H9 (cell line): ENCODE measurements around the gene KCNJ16. TPM values are rescaled to one million over a fixed set of nuclear protein-coding genes. Genes with fewer than 3 reads are reported as not detected.

Experiments
- DNase-seq: peaks from one replicate; pipeline ENCODE4 v3.0.0-alpha.2; 2017
- H2AFZ ChIP-seq: one replicate; pipeline ENCODE4 v1.6.1; 2013; ENCODE audit warnings: mild to moderate bottlenecking, low read length, control low read depth, moderate library complexity
- H2AK5ac ChIP-seq: 2 replicates; pipeline ENCODE4 v1.6.1; 2013; ENCODE audit warnings: low read length, control low read depth, mixed read lengths; ENCODE audit not compliant: insufficient read length
- H2BK120ac ChIP-seq: one replicate; pipeline ENCODE4 v1.6.1; 2013; ENCODE audit warnings: low read depth, mild to moderate bottlenecking, low read length, control low read depth, inconsistent platforms; ENCODE audit not compliant: poor library complexity, severe bottlenecking
- H2BK12ac ChIP-seq: 2 replicates; pipeline ENCODE4 v1.6.1; 2013; ENCODE audit warnings: low read length, control low read depth, mixed read lengths, low read depth; ENCODE audit not compliant: insufficient read length
- H2BK15ac ChIP-seq: 2 replicates; pipeline ENCODE4 v1.6.1; 2013; ENCODE audit warnings: low read depth, low read length, control low read depth
- H2BK20ac ChIP-seq: one replicate; pipeline ENCODE4 v1.6.1; 2013; ENCODE audit warnings: low read depth, mild to moderate bottlenecking, low read length, control low read depth, inconsistent platforms; ENCODE audit not compliant: poor library complexity, severe bottlenecking
- H2BK5ac ChIP-seq: 2 replicates; pipeline ENCODE4 v1.6.1; 2013; ENCODE audit warnings: low read length, control low read depth, mixed read lengths; ENCODE audit not compliant: insufficient read length
- H3K14ac ChIP-seq: 2 replicates; pipeline ENCODE4 v1.6.1; 2013; ENCODE audit warnings: low read length, control low read depth; ENCODE audit not compliant: insufficient read depth
- H3K18ac ChIP-seq: 2 replicates; pipeline ENCODE4 v1.6.1; 2013; ENCODE audit warnings: low read depth, mild to moderate bottlenecking, mixed read lengths, low read length, control low read depth; ENCODE audit not compliant: insufficient read length
- H3K23ac ChIP-seq: 2 replicates; pipeline ENCODE4 v1.6.1; 2013; ENCODE audit warnings: low read length, control low read depth, mixed read lengths, low read depth; ENCODE audit not compliant: insufficient read length
- H3K23me2 ChIP-seq: 2 replicates; pipeline ENCODE4 v1.6.1; 2013; ENCODE audit warnings: low read depth, mild to moderate bottlenecking, mixed read lengths, low read length, control low read depth; ENCODE audit not compliant: insufficient read length, poor library complexity, severe bottlenecking
- H3K27ac ChIP-seq: 2 replicates; pipeline ENCODE4 v1.5.1; 2013; ENCODE audit warnings: low read length, control low read depth, mixed read lengths, low read depth; ENCODE audit not compliant: insufficient read length
- H3K27me3 ChIP-seq: 2 replicates; pipeline ENCODE4 v1.6.1; 2013; ENCODE audit warnings: low read length, control low read depth, inconsistent platforms; ENCODE audit not compliant: insufficient read depth
- H3K4ac ChIP-seq: 2 replicates; pipeline ENCODE4 v1.6.1; 2013; ENCODE audit warnings: low read depth, mild to moderate bottlenecking, control low read depth, inconsistent platforms, low read length, moderate library complexity
- H3K4me1 ChIP-seq: 2 replicates; pipeline ENCODE4 v1.6.1; 2013; ENCODE audit warnings: low read length, control low read depth, inconsistent platforms; ENCODE audit not compliant: insufficient read depth
- H3K4me2 ChIP-seq: 2 replicates; pipeline ENCODE4 v1.6.1; 2013; ENCODE audit warnings: low read length, control low read depth, mixed read lengths; ENCODE audit not compliant: insufficient read length, insufficient read depth
- H3K56ac ChIP-seq: 2 replicates; pipeline ENCODE4 v1.6.1; 2013; ENCODE audit warnings: low read depth, mild to moderate bottlenecking, mixed read lengths, low read length, control low read depth; ENCODE audit not compliant: insufficient read length
- H3K79me1 ChIP-seq: 2 replicates; pipeline ENCODE4 v1.6.1; 2013; ENCODE audit warnings: low read depth, mild to moderate bottlenecking, moderate library complexity, low read length, control low read depth, inconsistent platforms; ENCODE audit not compliant: insufficient read depth, poor library complexity, severe bottlenecking
- H3K79me2 ChIP-seq: 2 replicates; pipeline ENCODE4 v1.6.1; 2013; ENCODE audit warnings: low read length, control low read depth, inconsistent platforms; ENCODE audit not compliant: insufficient read depth
- H3K9ac ChIP-seq: 2 replicates; pipeline ENCODE4 v1.6.1; 2013; ENCODE audit warnings: low read length, control low read depth, mixed read lengths; ENCODE audit not compliant: insufficient read length; ENCODE audit errors: extremely low read depth
- H3K9me3 ChIP-seq: one replicate; pipeline ENCODE4 v1.6.1; 2013; ENCODE audit warnings: low read depth, low read length, inconsistent platforms; ENCODE audit not compliant: control insufficient read depth
- H3T11ph ChIP-seq: one replicate; pipeline ENCODE4 v1.6.1; 2013; ENCODE audit warnings: mild to moderate bottlenecking, low read length, control low read depth, inconsistent platforms
- H4K20me1 ChIP-seq: one replicate; pipeline ENCODE4 v1.6.1; 2013; ENCODE audit not compliant: control insufficient read depth, insufficient read length, insufficient read depth
- H4K5ac ChIP-seq: 2 replicates; pipeline ENCODE4 v1.6.1; 2013; ENCODE audit warnings: low read depth, mild to moderate bottlenecking, mixed read lengths, low read length, control low read depth; ENCODE audit not compliant: insufficient read length
- H4K8ac ChIP-seq: replicated peaks from 2 replicates; pipeline ENCODE4 v1.6.1; 2013; ENCODE audit warnings: low read length, control low read depth, mixed read lengths, low read depth; ENCODE audit not compliant: insufficient read length
- H4K91ac ChIP-seq: 2 replicates; pipeline ENCODE4 v1.6.1; 2013; ENCODE audit warnings: low read depth, mild to moderate bottlenecking, moderate library complexity, mixed read lengths, low read length, control low read depth; ENCODE audit not compliant: insufficient read length
- H3K27ac Mint-ChIP-seq, 3 experiments: 2 replicates in 2 of 3; 3 replicates in 1 of 3; pipeline ENCODE4 v1.8.0; 2020 to 2021; ENCODE audit warnings: mixed read lengths in 3 of 3, mild to moderate bottlenecking in 1 of 3, moderate library complexity in 1 of 3
- H3K27me3 Mint-ChIP-seq: 2 replicates; pipeline ENCODE4 v1.8.0; 2021; ENCODE audit warnings: low read depth, mild to moderate bottlenecking, moderate library complexity, mixed read lengths
- H3K36me3 Mint-ChIP-seq, 3 experiments: 2 replicates in 2 of 3; 3 replicates in 1 of 3; pipeline ENCODE4 v1.8.0; 2020 to 2021; ENCODE audit warnings: low read depth in 3 of 3, mixed read lengths in 3 of 3; ENCODE audit not compliant: insufficient read depth in 1 of 3
- H3K4me1 Mint-ChIP-seq, 2 experiments: 2 replicates each; pipeline ENCODE4 v1.8.0; 2020; ENCODE audit warnings: mixed read lengths in 2 of 2
- H3K4me3 Mint-ChIP-seq, 2 experiments: 2 replicates in 1 of 2; 3 replicates in 1 of 2; pipeline ENCODE4 v1.8.0; 2020 to 2021; ENCODE audit warnings: mild to moderate bottlenecking in 2 of 2, mixed read lengths in 2 of 2, moderate library complexity in 1 of 2
- H3K9me3 Mint-ChIP-seq, 2 experiments: 2 replicates in 1 of 2; 3 replicates in 1 of 2; pipeline ENCODE4 v1.8.0; 2020; ENCODE audit warnings: mild to moderate bottlenecking in 2 of 2, mixed read lengths in 2 of 2, moderate library complexity in 1 of 2
- WGBS: extraction: QIAGEN DNeasy Blood & Tissue Kit; methylation state at CpG from one replicate; pipeline ENCODE4 v1.1.7; 2013; ENCODE audit warnings: missing lambda C conversion rate, low lambda C conversion rate, mixed read lengths; ENCODE audit not compliant: insufficient read length; ENCODE audit errors: extremely low coverage; 5-methylcytosine and 5-hydroxymethylcytosine counted together
- total RNA-seq: library from RNA; stranded (reverse); gene quantifications from 2 replicates; pipeline ENCODE4 v1.2.1, GENCODE V29; 2021
- TF ChIP-seq, protein P1 (sequence below): fragments of 200-600 bp; sonication (generic); conservative IDR thresholded peaks from 3 replicates; pipeline ENCODE4 v1.8.0; 2021; ENCODE audit warnings: antibody characterized with exemption, mild to moderate bottlenecking

KCNJ16 gene
- total RNA-seq, 1 experiment from 2014 or later, result not detected

DNA sequence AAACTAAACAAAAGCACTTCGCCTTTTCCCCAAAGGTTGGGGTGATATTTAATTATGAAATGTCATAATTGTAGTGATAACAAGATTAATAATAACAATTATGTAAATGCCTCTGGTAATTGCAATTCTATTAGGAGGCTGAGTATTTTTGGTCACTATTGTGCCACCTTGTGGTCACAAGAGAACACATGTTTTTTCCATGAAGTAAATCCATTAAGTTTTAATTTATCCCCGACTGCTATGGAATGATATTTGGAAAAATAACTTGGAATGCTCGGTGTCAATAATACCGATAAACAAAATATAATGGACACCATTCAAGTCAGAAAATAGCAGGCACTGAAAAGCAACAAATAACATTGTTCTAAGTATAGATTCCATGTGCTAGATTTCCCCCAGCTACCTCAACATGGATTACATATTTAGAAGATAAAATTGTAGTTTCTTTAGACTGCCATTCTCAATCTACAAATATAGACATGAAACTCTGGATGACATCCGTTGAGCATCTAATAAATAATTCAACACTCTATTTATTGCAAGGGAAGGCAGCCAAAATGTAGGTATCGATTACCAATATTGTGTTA, 69.3 kb downstream of the KCNJ16 start:
- no peak overlapping the region for H3K4me2 ChIP-seq
- H3K4ac ChIP-seq, result no peak overlapping the region
- H3K79me1 ChIP-seq, result no peaks in the 10 kb centered on the region
- no peak overlapping the region for H3K23ac ChIP-seq
- no peak overlapping the region for H3K14ac ChIP-seq
- no peaks in the 10 kb centered on the region for H3K9me3 ChIP-seq
- H3K27ac ChIP-seq, result no peak overlapping the region
- H4K8ac ChIP-seq, result no peak overlapping the region
- H2BK20ac ChIP-seq, result no peak overlapping the region
- no peaks in the 10 kb centered on the region for H3K9me3 Mint-ChIP-seq
- no peaks in the 10 kb centered on the region for H3K36me3 Mint-ChIP-seq
- H2BK5ac ChIP-seq, result no peak overlapping the region
- H3T11ph ChIP-seq, result no peak overlapping the region
- H2AFZ ChIP-seq, result no peak overlapping the region
- H3K18ac ChIP-seq, result no peak overlapping the region
- H3K27ac Mint-ChIP-seq, result no peak overlapping the region
- no peak overlapping the region for H3K56ac ChIP-seq
- H2BK12ac ChIP-seq, result no peak overlapping the region
- no peak overlapping the region for H4K5ac ChIP-seq
- WGBS, result no CpG with 5 or more reads among the region's 6 CpGs
- no peaks in the 10 kb centered on the region for H3K27me3 Mint-ChIP-seq
- DNase-seq, result no peak
- no peak overlapping the region for H2BK120ac ChIP-seq
- H3K79me2 ChIP-seq, result no peaks in the 10 kb centered on the region
- TF ChIP-seq, protein P1, sequence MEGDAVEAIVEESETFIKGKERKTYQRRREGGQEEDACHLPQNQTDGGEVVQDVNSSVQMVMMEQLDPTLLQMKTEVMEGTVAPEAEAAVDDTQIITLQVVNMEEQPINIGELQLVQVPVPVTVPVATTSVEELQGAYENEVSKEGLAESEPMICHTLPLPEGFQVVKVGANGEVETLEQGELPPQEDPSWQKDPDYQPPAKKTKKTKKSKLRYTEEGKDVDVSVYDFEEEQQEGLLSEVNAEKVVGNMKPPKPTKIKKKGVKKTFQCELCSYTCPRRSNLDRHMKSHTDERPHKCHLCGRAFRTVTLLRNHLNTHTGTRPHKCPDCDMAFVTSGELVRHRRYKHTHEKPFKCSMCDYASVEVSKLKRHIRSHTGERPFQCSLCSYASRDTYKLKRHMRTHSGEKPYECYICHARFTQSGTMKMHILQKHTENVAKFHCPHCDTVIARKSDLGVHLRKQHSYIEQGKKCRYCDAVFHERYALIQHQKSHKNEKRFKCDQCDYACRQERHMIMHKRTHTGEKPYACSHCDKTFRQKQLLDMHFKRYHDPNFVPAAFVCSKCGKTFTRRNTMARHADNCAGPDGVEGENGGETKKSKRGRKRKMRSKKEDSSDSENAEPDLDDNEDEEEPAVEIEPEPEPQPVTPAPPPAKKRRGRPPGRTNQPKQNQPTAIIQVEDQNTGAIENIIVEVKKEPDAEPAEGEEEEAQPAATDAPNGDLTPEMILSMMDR, result peak; percentile 79
- H4K91ac ChIP-seq, result no peak overlapping the region
- no peaks in the 10 kb centered on the region for H3K27me3 ChIP-seq
- H3K23me2 ChIP-seq, result no peaks in the 10 kb centered on the region
- H3K4me3 Mint-ChIP-seq, result no peak overlapping the region
- no peak overlapping the region for H3K9ac ChIP-seq
- no peaks in the 10 kb centered on the region for H3K4me1 ChIP-seq
- H3K4me1 Mint-ChIP-seq, result no peaks in the 10 kb centered on the region
- no peaks in the 10 kb centered on the region for H4K20me1 ChIP-seq
- H2AK5ac ChIP-seq, result no peak overlapping the region
- no peak overlapping the region for H2BK15ac ChIP-seq
